GM23338 (cell line): Measurements from ENCODE around the gene OR9K2. TPM values are rescaled to one million over a fixed set of nuclear protein-coding genes. Genes with fewer than 3 reads are reported as not detected.
"Not testable (repeated sequence)": the region's sequence is repeated elsewhere in the genome, so short reads cannot be mapped to it uniquely, and the experiment has no call there.

Experiments
- ATAC-seq: fragments of 200-7000 bp; cut with Tn5 transposase; 3 replicates; pipeline ENCODE4 v1.9.1; 2020
- DNase-seq: peaks from one replicate; pipeline ENCODE4 v3.0.0-alpha.2; 2015; ENCODE audit warnings: low spot score
- H2AFZ ChIP-seq: fragments of 200-600 bp; sonication (generic); 2 replicates; pipeline ENCODE4 v1.8.0; 2016; ENCODE audit warnings: antibody characterized with exemption, mild to moderate bottlenecking, moderate library complexity
- H3F3A ChIP-seq: fragments of 200-600 bp; sonication (generic); replicated peaks from 2 replicates; pipeline ENCODE4 v1.8.0; 2017; ENCODE audit warnings: antibody characterized with exemption, mixed run types, low read depth
- H3K27ac ChIP-seq: fragments of 200-600 bp; sonication (generic); 2 replicates; pipeline ENCODE4 v1.6.1; 2016; ENCODE audit warnings: low read depth
- H3K27me3 ChIP-seq: fragments of 200-600 bp; sonication (generic); 2 replicates; pipeline ENCODE4 v1.8.0; 2016; ENCODE audit warnings: mild to moderate bottlenecking, mixed run types, moderate library complexity; ENCODE audit not compliant: insufficient read depth
- H3K36me3 ChIP-seq: fragments of 200-600 bp; sonication (generic); 2 replicates; pipeline ENCODE4 v1.8.0; 2016; ENCODE audit warnings: mild to moderate bottlenecking; ENCODE audit not compliant: insufficient read depth
- H3K4me1 ChIP-seq: fragments of 200-600 bp; sonication (generic); 2 replicates; pipeline ENCODE4 v1.8.0; 2016; ENCODE audit warnings: mild to moderate bottlenecking, moderate library complexity; ENCODE audit not compliant: insufficient read depth
- H3K4me2 ChIP-seq: fragments of 200-600 bp; sonication (generic); 2 replicates; pipeline ENCODE4 v1.7.1; 2017; ENCODE audit warnings: mixed run types
- H3K4me3 ChIP-seq: fragments of 200-600 bp; sonication (generic); 2 replicates; pipeline ENCODE4 v1.6.1; 2016; ENCODE audit warnings: mixed run types
- H3K79me2 ChIP-seq: fragments of 200-600 bp; sonication (generic); replicated peaks from 2 replicates; pipeline ENCODE4 v1.8.0; 2017; ENCODE audit warnings: mild to moderate bottlenecking; ENCODE audit not compliant: insufficient read depth
- H3K9me2 ChIP-seq: fragments of 200-600 bp; sonication (generic); 2 replicates; pipeline ENCODE4 v1.8.0; 2017; ENCODE audit not compliant: insufficient read depth
- H4K20me1 ChIP-seq: fragments of 200-600 bp; sonication (generic); replicated peaks from 2 replicates; pipeline ENCODE4 v1.8.0; 2017; ENCODE audit warnings: mild to moderate bottlenecking; ENCODE audit not compliant: insufficient read depth
- H3K27ac Mint-ChIP-seq: 2 replicates; pipeline ENCODE4 v1.8.0; 2020; ENCODE audit warnings: inconsistent platforms, mild to moderate bottlenecking, moderate library complexity, mixed read lengths
- H3K27me3 Mint-ChIP-seq: 3 replicates; pipeline ENCODE4 v1.8.0; 2022; ENCODE audit warnings: low read depth, mild to moderate bottlenecking, moderate library complexity, mixed read lengths, inconsistent platforms; ENCODE audit not compliant: insufficient read depth, poor library complexity
- H3K36me3 Mint-ChIP-seq: 3 replicates; pipeline ENCODE4 v1.8.0; 2021; ENCODE audit warnings: low read depth, mild to moderate bottlenecking, inconsistent platforms, moderate library complexity, mixed read lengths
- H3K4me1 Mint-ChIP-seq: 3 replicates; pipeline ENCODE4 v1.8.0; 2020; ENCODE audit warnings: mild to moderate bottlenecking, inconsistent platforms, mixed read lengths
- H3K4me3 Mint-ChIP-seq: 3 replicates; pipeline ENCODE4 v1.8.0; 2021; ENCODE audit warnings: moderate library complexity, mild to moderate bottlenecking, inconsistent platforms, mixed read lengths
- H3K9me3 Mint-ChIP-seq: 3 replicates; pipeline ENCODE4 v1.8.0; 2020; ENCODE audit warnings: moderate library complexity, mild to moderate bottlenecking, inconsistent platforms, mixed read lengths
- EZH2phosphoT487 ChIP-seq: fragments of 200-600 bp; sonication (generic); IDR thresholded peaks from one replicate; pipeline ENCODE4 v1.8.1; 2018; ENCODE audit warnings: antibody characterized with exemption; ENCODE audit not compliant: unreplicated experiment
- NANOG ChIP-seq: IDR thresholded peaks from 2 replicates; pipeline ENCODE4 v1.6.1; 2016; ENCODE audit warnings: antibody characterized with exemption, borderline replicate concordance
- POLR2AphosphoS5 ChIP-seq: IDR thresholded peaks from 2 replicates; pipeline ENCODE4 v1.6.1; 2016; ENCODE audit warnings: antibody characterized with exemption, low read depth
- STAT1 ChIP-seq: IDR thresholded peaks from one replicate; pipeline ENCODE4 v1.6.1; 2016; ENCODE audit warnings: antibody characterized with exemption; ENCODE audit not compliant: unreplicated experiment
- polyA plus RNA-seq: library from polyadenylated mRNA; unstranded; fragments of >200 nt; fragmentation: Nextera tagmentation; extraction: Ambion mirVana; gene quantifications from 2 replicates; pipeline ENCODE4 v1.2.1, GENCODE V29; 2016
- total RNA-seq: library from RNA; depleted of rRNA; stranded (reverse); fragments of >200 nt; shearing (Covaris generic); gene quantifications from 2 replicates; pipeline ENCODE4 v1.2.3, GENCODE V29; 2014
- TF ChIP-seq, protein P1 (sequence below), 2 experiments: fragments of 200-600 bp in 1 of 2; sonication (generic) in 1 of 2; conservative IDR thresholded peaks; 2 replicates each; pipeline versions ENCODE4 v1.5.1 to v1.6.1; 2016 to 2017; ENCODE audit warnings: antibody characterized with exemption in 2 of 2, low read depth in 2 of 2, mild to moderate bottlenecking in 2 of 2, moderate library complexity in 1 of 2
- TF ChIP-seq, protein P2 (sequence below): IDR thresholded peaks from 2 replicates; pipeline ENCODE4 v1.6.1; 2016; ENCODE audit warnings: antibody characterized with exemption

OR9K2 gene
- total and polyA plus RNA-seq, 2 experiments from 2014 or later, result 0.14 TPM; not detected in 1

DNA sequence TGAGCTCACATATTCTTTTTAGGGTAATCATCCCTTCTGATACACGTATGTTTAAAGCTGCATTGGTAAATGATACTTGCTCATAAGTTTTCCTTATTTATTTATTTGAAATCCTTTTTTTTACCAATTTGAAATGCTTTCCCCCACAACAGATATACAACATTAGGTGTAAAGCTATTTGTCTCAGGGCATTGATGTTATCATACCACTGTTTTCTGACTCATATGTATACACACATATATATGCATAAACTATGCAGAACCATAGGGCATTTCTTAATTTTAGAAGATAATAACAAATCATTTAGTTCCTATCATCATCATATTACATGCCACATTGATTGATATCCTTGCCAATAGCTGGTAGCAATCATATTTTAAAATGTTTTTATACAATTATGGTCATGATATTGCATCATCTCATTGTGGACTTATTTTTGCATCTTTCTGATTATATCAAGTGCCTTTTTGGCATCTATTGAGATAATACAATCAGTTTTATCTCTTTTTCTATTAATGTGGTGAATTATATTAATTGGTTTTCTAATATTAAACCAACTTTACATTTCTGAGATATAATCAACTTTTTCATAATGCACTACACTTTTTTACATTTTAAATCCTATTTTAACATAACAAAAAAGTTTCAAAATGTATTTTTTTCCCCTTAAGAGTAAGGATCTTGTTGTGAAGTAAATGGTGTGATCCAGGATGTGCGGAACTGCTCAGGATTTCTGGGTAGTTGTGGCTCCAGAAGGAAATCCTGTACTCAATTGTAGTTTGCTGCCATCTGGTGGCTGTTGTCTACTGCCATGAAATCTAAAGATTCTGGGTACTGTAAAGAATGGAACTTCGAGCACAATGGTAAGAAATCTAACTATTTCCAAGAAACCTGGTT, 16.7 kb downstream of the OR9K2 start:
- H3K4me3 ChIP-seq, result no peak overlapping the region
- no peaks in the 10 kb centered on the region for H3K27me3 Mint-ChIP-seq
- H3K27ac Mint-ChIP-seq, result no peak overlapping the region
- 0 out of 3 replicates have a peak, but pooled peaks cover 2% of the 10 kb centered on the region for H3K9me3 Mint-ChIP-seq
- H3K4me1 ChIP-seq, result no peaks in the 10 kb centered on the region
- H3K4me3 Mint-ChIP-seq, result no peak overlapping the region
- H3K79me2 ChIP-seq, result no peaks in the 10 kb centered on the region
- H3K36me3 ChIP-seq, result no peaks in the 10 kb centered on the region
- TF ChIP-seq STAT1 (no peak), POLR2AphosphoS5 (no peak), NANOG (no peak)
- TF ChIP-seq, protein P1, sequence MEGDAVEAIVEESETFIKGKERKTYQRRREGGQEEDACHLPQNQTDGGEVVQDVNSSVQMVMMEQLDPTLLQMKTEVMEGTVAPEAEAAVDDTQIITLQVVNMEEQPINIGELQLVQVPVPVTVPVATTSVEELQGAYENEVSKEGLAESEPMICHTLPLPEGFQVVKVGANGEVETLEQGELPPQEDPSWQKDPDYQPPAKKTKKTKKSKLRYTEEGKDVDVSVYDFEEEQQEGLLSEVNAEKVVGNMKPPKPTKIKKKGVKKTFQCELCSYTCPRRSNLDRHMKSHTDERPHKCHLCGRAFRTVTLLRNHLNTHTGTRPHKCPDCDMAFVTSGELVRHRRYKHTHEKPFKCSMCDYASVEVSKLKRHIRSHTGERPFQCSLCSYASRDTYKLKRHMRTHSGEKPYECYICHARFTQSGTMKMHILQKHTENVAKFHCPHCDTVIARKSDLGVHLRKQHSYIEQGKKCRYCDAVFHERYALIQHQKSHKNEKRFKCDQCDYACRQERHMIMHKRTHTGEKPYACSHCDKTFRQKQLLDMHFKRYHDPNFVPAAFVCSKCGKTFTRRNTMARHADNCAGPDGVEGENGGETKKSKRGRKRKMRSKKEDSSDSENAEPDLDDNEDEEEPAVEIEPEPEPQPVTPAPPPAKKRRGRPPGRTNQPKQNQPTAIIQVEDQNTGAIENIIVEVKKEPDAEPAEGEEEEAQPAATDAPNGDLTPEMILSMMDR (conservative IDR thresholded peaks at IDR 0.05; ENCODE audit: low read depth in 2 of 2), result peak; percentile 82 to 91
- peak; percentile 84 for ATAC-seq
- no peaks in the 10 kb centered on the region for H3K27me3 ChIP-seq
- DNase-seq, result peak; percentile 95
- H3K36me3 Mint-ChIP-seq, result no peaks in the 10 kb centered on the region
- H3K9me2 ChIP-seq, result no peaks in the 10 kb centered on the region
- no peaks in the 10 kb centered on the region for H3K4me1 Mint-ChIP-seq
- no peaks in the 10 kb centered on the region for H3F3A ChIP-seq
- H3K4me2 ChIP-seq, result no peak overlapping the region
- no peak overlapping the region for H3K27ac ChIP-seq
- H2AFZ ChIP-seq, result no peak overlapping the region
- H4K20me1 ChIP-seq, result no peaks in the 10 kb centered on the region

DNA sequence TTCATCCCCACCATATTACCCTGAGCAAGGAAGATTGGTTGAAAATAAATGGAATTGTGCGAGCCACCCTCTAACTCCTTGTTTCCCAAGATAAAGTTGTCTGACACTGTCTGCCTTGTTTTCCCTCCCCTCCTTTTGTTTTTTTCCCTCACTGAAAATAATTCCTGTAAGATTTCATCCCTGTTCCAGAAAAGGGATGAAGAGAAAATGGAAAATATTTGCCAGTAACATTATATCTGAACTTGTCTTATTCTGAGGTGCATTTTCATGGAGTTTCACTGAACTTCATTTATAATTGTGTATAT, 17.3 kb downstream of the OR9K2 start:
- H3K9me3 Mint-ChIP-seq, result 0 out of 3 replicates have a peak, but pooled peaks cover 2% of the 10 kb centered on the region
- no peaks in the 10 kb centered on the region for H3F3A ChIP-seq
- H3K4me1 Mint-ChIP-seq, result no peaks in the 10 kb centered on the region
- no peaks in the 10 kb centered on the region for H3K79me2 ChIP-seq
- H4K20me1 ChIP-seq, result no peaks in the 10 kb centered on the region
- no peak overlapping the region for H3K4me3 ChIP-seq
- H3K4me2 ChIP-seq, result no peak overlapping the region
- TF ChIP-seq POLR2AphosphoS5, result no peak
- TF ChIP-seq STAT1, result no peak
- no peak for TF ChIP-seq EZH2phosphoT487
- TF ChIP-seq, protein P2, sequence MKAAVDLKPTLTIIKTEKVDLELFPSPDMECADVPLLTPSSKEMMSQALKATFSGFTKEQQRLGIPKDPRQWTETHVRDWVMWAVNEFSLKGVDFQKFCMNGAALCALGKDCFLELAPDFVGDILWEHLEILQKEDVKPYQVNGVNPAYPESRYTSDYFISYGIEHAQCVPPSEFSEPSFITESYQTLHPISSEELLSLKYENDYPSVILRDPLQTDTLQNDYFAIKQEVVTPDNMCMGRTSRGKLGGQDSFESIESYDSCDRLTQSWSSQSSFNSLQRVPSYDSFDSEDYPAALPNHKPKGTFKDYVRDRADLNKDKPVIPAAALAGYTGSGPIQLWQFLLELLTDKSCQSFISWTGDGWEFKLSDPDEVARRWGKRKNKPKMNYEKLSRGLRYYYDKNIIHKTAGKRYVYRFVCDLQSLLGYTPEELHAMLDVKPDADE, result no peak
- H3K27me3 Mint-ChIP-seq, result no peaks in the 10 kb centered on the region
- H3K27ac ChIP-seq, result no peak overlapping the region
- no peaks in the 10 kb centered on the region for H3K36me3 Mint-ChIP-seq
- no peak overlapping the region for H2AFZ ChIP-seq
- H3K4me1 ChIP-seq, result no peaks in the 10 kb centered on the region
- no peak overlapping the region for H3K4me3 Mint-ChIP-seq
- DNase-seq, result no peak
- ATAC-seq, result no peak
- H3K36me3 ChIP-seq, result no peaks in the 10 kb centered on the region
- H3K9me2 ChIP-seq, result no peaks in the 10 kb centered on the region
- H3K27me3 ChIP-seq, result no peaks in the 10 kb centered on the region
- H3K27ac Mint-ChIP-seq, result no peak overlapping the region

DNA sequence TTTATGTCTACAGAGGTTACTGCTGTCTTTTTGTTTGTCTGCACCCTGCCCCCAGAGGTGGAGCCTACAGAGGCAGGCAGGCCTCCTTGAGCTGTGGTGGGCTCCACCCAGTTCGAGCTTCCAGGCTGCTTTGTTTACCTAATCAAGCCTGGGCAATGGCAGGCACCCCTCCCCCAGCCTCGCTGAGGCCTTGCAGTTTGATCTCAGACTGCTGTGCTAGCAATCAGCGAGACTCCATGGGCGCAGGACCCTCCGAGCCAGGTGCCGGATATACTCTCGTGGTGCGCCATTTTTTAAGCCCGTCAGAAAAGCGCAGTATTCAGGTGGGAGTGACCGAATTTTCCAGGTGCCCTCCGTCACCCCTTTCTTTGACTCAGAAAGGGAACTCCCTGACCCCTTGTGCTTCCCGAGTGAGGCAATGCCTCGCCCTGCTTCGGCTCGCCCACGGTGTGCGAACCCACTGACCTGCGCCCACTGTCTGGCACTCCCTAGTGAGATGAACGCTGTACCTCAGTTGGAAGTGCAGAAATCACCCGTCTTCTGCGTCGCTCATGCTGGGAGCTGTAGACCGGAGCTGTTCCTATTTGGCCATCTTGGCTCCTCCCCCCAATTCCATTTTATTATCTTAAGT, 40.9 kb downstream of the OR9K2 start:
- peak overlapping the region; percentile 78; the same call in 1 of the 2 replicates for H3K27ac Mint-ChIP-seq

More for the DNA sequence above, 40.9 kb downstream of the OR9K2 start:
- H3K27me3 Mint-ChIP-seq, ATAC-seq, DNase-seq, H3K27ac ChIP-seq, H3K4me3 Mint-ChIP-seq, H3K36me3 Mint-ChIP-seq, H3K4me1 Mint-ChIP-seq, H3K27me3 ChIP-seq, H3K36me3 ChIP-seq, H2AFZ ChIP-seq, H3F3A ChIP-seq, H3K9me3 Mint-ChIP-seq, H3K4me1 ChIP-seq, H4K20me1 ChIP-seq, H3K4me2 ChIP-seq, H3K9me2 ChIP-seq, H3K79me2 ChIP-seq, H3K4me3 ChIP-seq: not testable (repeated sequence)
